SU-DHL-6 (cell line): ENCODE measurements around the gene LHFPL6.

ENCODE experiments used
- H2AFZ ChIP-seq: fragments of 200-600 bp; sonication (generic); 2 replicates; pipeline ENCODE4 v1.6.1; 2014; ENCODE audit warnings: low read depth, mild to moderate bottlenecking, moderate library complexity, mixed read lengths, antibody characterized with exemption, low read length; ENCODE audit not compliant: severe bottlenecking
- H3F3A ChIP-seq: fragments of 200-600 bp; shearing (Covaris generic); 2 replicates; pipeline ENCODE4 v1.6.0; 2016; ENCODE audit warnings: antibody characterized with exemption, mild to moderate bottlenecking; ENCODE audit not compliant: insufficient read depth
- H3K27ac ChIP-seq: fragments of 200-600 bp; sonication (generic); 2 replicates; pipeline ENCODE4 v1.5.1; 2016; ENCODE audit warnings: low read depth, mild to moderate bottlenecking, low read length, moderate library complexity, mixed read lengths
- H3K27me3 ChIP-seq: fragments of 200-600 bp; sonication (generic), shearing (Covaris generic); 2 replicates; pipeline ENCODE4 v1.6.0; 2014; ENCODE audit warnings: mild to moderate bottlenecking, low read length
- H3K36me3 ChIP-seq: fragments of 200-600 bp; sonication (generic); 2 replicates; pipeline ENCODE4 v1.6.1; 2014; ENCODE audit warnings: mild to moderate bottlenecking, low read length, mixed read lengths
- H3K4me2 ChIP-seq: fragments of 300-600, 200-600 bp; shearing (Covaris generic), sonication (generic); 2 replicates; pipeline ENCODE4 v1.6.0; 2014; ENCODE audit warnings: low read length, low read depth, mild to moderate bottlenecking; ENCODE audit not compliant: poor library complexity, severe bottlenecking
- H3K4me3 ChIP-seq: fragments of 200-600 bp; sonication (generic); 2 replicates; pipeline ENCODE4 v1.5.1; 2014; ENCODE audit warnings: antibody characterized with exemption, low read length, mild to moderate bottlenecking, mixed read lengths; ENCODE audit not compliant: insufficient read depth, poor library complexity, severe bottlenecking
- H3K79me2 ChIP-seq: fragments of 200-600 bp; sonication (generic); 2 replicates; pipeline ENCODE4 v1.6.1; 2014; ENCODE audit warnings: mild to moderate bottlenecking, low read length, moderate library complexity; ENCODE audit not compliant: insufficient read depth
- H3K9ac ChIP-seq: fragments of 200-600 bp; sonication (generic); 2 replicates; pipeline ENCODE4 v1.7.0; 2014; ENCODE audit warnings: mild to moderate bottlenecking, low read length
- H3K9me2 ChIP-seq: fragments of 200-600 bp; sonication (generic); replicated peaks from 2 replicates; pipeline ENCODE4 v1.6.1; 2014; ENCODE audit warnings: low read length; ENCODE audit not compliant: insufficient read depth
- H3K9me3 ChIP-seq: fragments of 200-600 bp; sonication (generic); 2 replicates; pipeline ENCODE4 v1.6.1; 2014; ENCODE audit warnings: low read length, mixed read lengths; ENCODE audit not compliant: insufficient read depth
- H4K20me1 ChIP-seq: fragments of 200-600 bp; sonication (generic); 2 replicates; pipeline ENCODE4 v1.6.1; 2014; ENCODE audit warnings: low read depth, mild to moderate bottlenecking, antibody characterized with exemption, low read length, moderate library complexity, mixed read lengths
- CTCF ChIP-seq: fragments of 200-600 bp; sonication (generic); IDR thresholded peaks from one replicate; pipeline ENCODE4 v1.5.1; 2017; ENCODE audit warnings: antibody characterized with exemption, mild to moderate bottlenecking, low read length, moderate library complexity; ENCODE audit not compliant: insufficient read depth, poor library complexity, severe bottlenecking
- EZH2phosphoT487 ChIP-seq: fragments of 200-600 bp; sonication (generic), shearing (Covaris generic); conservative IDR thresholded peaks from 2 replicates; pipeline ENCODE4 v1.6.1; 2018; ENCODE audit warnings: mild to moderate bottlenecking, antibody characterized with exemption, low read length, moderate library complexity, mixed read lengths

LHFPL6 gene

GRCh38 chr13:39563470-39563735 lies 39.6 kb downstream of the LHFPL6 start:
- H3K27ac ChIP-seq, result no peak overlapping the region
- no peaks in the 10 kb centered on the region for H3K79me2 ChIP-seq
- no peak for TF ChIP-seq EZH2phosphoT487
- TF ChIP-seq CTCF, result no peak
- no peaks in the 10 kb centered on the region for H4K20me1 ChIP-seq
- H3K9ac ChIP-seq, result no peak overlapping the region
- no peaks in the 10 kb centered on the region for H3F3A ChIP-seq
- no peaks in the 10 kb centered on the region for H3K27me3 ChIP-seq
- H3K9me2 ChIP-seq, result no peaks in the 10 kb centered on the region
- H3K36me3 ChIP-seq, result no peaks in the 10 kb centered on the region
- H3K9me3 ChIP-seq, result no peaks in the 10 kb centered on the region
- no peak overlapping the region for H3K4me2 ChIP-seq
- H3K4me3 ChIP-seq, result no peak overlapping the region
- H2AFZ ChIP-seq, result no peak overlapping the region

- H3K9me3 ChIP-seq, result no peaks in the 10 kb centered on the region
- no peaks in the 10 kb centered on the region for H4K20me1 ChIP-seq
- H3K4me2 ChIP-seq, result no peak overlapping the region
- no peaks in the 10 kb centered on the region for H3K9me2 ChIP-seq
- no peaks in the 10 kb centered on the region for H3K79me2 ChIP-seq
- no peaks in the 10 kb centered on the region for H3F3A ChIP-seq
- no peak overlapping the region for H2AFZ ChIP-seq
- no peak overlapping the region for H3K9ac ChIP-seq
- no peak for TF ChIP-seq EZH2phosphoT487
- TF ChIP-seq CTCF, result no peak
- no peaks in the 10 kb centered on the region for H3K27me3 ChIP-seq
- H3K36me3 ChIP-seq, result no peaks in the 10 kb centered on the region
- no peak overlapping the region for H3K27ac ChIP-seq
- H3K4me3 ChIP-seq, result no peak overlapping the region
These were observed 41.0 kb downstream of the LHFPL6 start for GRCh38 chr13:39561971-39562370.

- no peaks in the 10 kb centered on the region for H3K9me2 ChIP-seq
- no peak for TF ChIP-seq CTCF
- no peak for TF ChIP-seq EZH2phosphoT487
- no peaks in the 10 kb centered on the region for H3K79me2 ChIP-seq
- no peaks in the 10 kb centered on the region for H3K27me3 ChIP-seq
- H3K9ac ChIP-seq, result no peak overlapping the region
- no peaks in the 10 kb centered on the region for H3K9me3 ChIP-seq
- H3K36me3 ChIP-seq, result no peaks in the 10 kb centered on the region
- no peak overlapping the region for H3K4me3 ChIP-seq
- no peak overlapping the region for H2AFZ ChIP-seq
- no peaks in the 10 kb centered on the region for H4K20me1 ChIP-seq
- no peak overlapping the region for H3K4me2 ChIP-seq
- H3F3A ChIP-seq, result no peaks in the 10 kb centered on the region
- H3K27ac ChIP-seq, result no peak overlapping the region
These were observed 43.1 kb downstream of the LHFPL6 start for GRCh38 chr13:39559847-39560246.
